ENCODE data around the gene TPSG1.
"Not testable (repeated sequence)": the region's sequence is repeated elsewhere in the genome, so short reads cannot be mapped to it uniquely, and the experiment has no call there.

TPSG1 gene

DNA sequence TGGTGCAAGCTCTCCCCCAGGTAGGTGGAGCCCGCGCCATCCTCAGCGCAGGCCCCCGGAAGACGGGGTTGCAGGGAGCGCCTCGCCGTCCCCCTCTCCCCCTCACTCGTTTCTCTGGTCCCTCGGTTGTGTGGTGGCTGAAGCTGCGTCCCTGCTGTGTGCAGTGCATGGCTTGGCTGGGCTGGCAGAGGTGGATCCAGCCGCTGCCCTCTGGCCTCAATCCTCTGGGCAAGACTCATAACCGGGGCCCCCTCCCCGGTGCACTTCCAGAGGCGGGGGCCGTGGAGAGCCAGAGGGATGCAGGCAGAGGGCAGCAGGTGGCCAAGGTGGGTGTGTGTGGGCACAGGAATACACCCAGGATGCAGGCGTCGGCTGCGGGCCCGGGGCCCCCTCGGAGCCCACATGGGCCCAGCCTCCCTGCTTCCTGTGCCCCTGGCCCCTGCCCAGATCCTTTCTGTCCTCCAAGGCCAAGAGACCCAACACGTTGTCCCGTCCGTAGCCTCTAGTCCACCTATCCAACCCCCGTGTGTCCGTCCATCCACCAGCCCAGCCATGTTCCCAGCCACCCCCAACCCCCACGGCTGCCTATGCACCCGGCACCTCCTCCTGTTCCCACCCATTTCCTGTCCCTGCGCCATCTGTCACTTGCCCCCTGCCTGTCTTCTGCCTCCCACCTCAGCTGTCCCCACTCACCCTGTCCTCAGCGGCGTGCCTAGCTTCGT is 9.3 kb downstream of the TPSG1 start:
- DNase-seq = no peak

DNA sequence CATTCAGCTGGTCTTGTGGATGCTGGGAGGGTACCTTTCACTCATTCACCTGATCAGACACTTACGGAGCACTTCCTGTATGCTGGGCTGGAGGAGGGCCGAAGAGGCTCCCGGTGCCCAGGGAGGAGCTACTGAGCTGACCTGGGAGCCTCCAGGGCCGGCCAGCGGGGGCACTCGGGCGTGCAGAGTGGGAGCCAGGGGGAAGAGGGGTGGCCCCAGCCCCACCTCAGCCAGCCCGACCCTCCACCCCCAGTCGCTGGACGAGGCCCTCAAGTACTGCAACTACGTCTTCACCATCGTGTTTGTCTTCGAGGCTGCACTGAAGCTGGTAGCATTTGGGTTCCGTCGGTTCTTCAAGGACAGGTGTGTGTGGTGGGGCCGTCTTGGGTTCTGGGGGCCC is 10.3 kb downstream of the TPSG1 start:
- no peak for DNase-seq

DNA sequence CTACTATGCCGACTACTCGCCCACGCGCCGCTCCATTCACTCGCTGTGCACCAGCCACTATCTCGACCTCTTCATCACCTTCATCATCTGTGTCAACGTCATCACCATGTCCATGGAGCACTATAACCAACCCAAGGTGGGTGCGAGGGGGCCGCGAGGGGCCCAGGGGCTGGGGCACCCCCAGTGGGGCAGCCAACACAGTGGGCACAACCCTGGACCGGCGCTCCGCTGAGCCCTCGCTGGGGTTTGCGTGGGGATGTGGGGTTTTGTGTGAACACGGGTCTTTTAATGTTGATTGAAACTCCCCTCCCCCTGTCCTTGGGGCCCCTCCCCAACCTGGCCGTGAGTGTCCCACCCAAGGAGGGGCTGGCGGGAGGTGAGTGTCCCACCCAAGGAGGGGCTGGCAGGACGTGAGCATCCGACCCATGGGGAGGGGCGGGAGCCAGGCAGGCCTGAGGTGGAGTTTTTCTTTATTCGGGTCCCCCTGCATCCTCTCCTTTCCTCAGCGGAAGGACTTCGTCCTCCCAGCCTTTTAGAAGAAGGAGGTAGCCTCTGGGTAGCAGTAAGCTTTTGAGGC is 11.2 kb downstream of the TPSG1 start:
- DNase-seq = no peak

DNA sequence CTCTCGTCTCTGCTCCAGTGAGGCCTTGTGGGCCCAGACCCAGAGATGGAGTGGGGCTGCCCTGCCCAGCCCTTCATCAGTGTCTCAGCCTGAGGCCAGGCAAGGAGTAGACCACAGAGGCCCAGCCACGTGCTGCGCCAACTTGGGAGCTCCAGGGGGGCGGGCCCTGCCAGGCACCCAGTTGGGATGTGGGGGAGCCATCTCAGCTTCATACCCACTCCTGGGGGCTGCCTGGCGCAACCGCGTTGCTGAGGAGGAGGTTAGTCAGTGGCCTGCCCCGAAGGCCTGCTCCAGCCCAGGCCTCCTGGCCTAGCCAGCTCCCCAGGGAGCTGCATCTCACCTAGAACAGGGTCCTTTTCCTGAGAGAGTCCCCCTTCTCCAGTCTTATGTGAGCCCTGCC is 11.8 kb downstream of the TPSG1 start:
- no peak for DNase-seq

DNA sequence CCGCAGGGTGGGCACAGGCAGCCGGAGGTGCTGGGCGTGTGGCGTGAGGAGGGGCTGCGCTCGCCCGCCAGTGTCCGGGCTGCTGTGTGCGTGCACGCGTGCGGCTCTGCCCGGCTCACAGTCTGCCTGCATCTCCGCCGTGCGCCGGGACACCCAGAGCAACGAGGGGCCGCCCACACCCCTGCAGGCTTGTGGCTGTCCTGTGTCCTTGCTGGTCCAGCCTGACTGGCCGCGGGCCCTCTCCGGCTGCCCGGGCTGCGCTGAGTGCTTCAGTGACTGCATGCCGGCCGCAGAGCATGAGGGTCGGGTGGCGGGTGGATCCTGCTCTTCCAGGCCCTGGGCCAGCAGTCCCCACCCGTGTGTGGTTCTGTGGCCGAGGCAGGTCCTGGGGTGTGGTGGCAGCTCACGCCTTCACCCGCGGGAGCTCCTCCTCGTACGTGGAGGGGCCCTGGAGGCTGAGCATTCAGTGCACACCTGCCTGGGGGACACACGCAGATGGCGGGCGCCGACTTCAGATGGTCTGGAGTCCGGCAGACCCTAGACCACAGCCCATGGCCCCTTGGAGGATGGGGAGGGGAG is 12.4 kb downstream of the TPSG1 start:
- DNase-seq = no peak

DNA sequence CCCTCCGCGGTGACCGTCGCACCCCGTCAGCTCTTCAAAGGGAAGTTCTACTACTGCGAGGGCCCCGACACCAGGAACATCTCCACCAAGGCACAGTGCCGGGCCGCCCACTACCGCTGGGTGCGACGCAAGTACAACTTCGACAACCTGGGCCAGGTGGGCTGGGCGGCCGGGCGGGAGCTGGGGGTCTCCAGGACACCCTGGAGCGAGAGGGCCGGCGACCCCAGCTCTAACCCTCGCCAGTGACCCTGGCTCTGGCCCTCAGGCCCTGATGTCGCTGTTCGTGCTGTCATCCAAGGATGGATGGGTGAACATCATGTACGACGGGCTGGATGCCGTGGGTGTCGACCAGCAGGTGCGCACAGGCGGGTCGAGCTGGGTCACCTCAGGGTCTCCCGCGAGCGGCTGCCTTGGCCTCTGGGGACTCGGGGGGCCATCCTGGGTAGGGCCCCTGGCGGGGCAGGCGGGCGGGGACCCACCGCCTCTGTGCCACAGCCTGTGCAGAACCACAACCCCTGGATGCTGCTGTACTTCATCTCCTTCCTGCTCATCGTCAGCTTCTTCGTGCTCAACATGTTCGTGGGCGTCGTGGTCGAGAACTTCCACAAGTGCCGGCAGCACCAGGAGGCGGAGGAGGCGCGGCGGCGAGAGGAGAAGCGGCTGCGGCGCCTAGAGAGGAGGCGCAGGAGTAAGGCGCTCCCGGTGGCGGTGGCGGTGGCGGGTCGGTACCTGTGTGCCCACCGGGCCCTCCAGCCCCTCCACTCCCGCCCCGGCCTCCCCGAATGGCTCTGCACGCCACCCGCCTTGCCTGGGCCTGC is 13.4 kb downstream of the TPSG1 start:
- DNase-seq = no peak

DNA sequence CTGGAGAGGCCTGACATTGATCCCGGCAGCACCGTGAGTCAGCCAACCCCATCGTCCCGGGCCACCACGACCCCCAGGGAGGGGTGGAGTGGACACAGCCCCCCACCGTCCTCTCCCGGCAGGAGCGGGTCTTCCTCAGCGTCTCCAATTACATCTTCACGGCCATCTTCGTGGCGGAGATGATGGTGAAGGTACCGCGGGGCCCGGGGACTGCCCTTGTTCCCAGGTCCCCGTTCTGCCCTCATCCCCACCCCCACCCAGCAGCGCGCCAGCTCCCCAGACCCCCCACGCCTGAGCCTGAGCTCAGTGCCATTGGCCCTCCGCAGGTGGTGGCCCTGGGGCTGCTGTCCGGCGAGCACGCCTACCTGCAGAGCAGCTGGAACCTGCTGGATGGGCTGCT is 14.6 kb downstream of the TPSG1 start:
- DNase-seq = no peak

DNA sequence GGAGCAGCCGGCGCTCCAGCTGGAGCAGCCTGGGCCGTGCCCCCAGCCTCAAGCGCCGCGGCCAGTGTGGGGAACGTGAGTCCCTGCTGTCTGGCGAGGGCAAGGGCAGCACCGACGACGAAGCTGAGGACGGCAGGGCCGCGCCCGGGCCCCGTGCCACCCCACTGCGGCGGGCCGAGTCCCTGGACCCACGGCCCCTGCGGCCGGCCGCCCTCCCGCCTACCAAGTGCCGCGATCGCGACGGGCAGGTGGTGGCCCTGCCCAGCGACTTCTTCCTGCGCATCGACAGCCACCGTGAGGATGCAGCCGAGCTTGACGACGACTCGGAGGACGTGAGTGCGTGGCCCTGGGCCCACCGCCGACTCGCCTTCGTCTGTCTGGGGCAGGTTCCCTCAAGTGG is 16.0 kb downstream of the TPSG1 start:
- no peak for DNase-seq

DNA sequence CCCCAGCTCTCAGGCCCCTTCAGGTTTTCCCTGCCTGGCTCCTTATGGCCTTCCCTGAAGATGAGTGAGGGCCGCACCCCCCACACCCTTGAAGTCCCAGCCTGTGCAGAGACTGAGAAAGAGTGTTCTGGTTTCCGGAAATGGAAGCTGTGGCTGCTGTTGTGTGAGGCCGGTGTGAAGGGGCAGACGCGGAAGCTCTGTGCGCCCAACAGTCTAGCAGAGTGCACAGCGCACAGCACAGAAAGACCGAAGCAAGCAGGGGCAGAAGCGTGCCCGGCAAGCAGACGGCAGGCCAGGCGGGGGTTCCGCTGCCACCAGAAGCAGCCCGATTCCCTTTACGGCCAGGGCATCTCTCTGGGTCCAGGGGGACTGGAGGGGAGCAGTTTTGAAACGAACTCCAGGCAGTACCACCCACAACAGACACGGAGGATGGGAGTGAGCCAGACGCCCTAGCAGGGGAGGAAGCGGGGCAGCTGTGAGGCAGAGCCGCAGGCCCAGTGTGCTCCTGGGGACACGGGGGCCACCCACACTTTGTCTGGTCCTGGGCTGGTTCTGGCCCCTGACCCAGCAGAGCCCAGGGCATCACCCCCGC is 16.7 kb downstream of the TPSG1 start:
- no peak for DNase-seq

DNA sequence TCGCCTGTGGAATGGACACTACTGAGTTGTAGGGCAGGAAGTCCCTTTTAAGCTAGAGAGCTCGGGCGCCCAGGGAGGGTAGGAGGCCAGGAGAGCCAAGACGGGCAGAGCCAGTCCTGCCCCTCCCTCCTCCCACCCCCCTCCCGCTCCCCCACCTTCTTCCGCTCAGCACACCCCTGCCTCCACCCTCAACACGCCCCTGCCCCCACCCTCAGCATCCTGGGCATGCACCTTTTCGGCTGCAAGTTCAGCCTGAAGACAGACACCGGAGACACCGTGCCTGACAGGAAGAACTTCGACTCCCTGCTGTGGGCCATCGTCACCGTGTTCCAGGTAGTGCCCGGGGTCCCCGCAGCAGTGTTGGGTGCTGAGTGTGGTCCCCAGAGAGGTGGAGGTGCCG is 18.3 kb downstream of the TPSG1 start:
- no peak for DNase-seq

DNA sequence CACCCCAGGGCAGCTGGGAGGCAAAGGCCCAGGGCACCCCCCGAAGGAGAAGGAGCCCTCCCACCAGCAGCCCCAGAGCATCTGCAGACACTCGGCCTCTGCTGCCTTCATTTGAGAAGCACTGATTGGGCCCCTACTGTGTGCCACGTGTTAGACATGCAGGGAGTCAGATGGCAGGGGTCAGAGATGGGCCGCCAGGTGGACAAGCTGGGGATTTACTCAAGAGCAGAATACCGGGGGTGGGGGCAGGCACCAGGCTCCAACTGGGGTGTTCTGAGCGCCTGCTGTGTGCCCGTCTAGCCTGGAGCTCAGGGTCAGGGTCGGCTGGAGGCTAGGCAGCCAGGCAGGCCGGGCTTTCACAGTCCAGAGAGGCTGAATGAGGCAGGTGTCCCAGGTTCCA is 18.7 kb downstream of the TPSG1 start:
- no peak for DNase-seq

DNA sequence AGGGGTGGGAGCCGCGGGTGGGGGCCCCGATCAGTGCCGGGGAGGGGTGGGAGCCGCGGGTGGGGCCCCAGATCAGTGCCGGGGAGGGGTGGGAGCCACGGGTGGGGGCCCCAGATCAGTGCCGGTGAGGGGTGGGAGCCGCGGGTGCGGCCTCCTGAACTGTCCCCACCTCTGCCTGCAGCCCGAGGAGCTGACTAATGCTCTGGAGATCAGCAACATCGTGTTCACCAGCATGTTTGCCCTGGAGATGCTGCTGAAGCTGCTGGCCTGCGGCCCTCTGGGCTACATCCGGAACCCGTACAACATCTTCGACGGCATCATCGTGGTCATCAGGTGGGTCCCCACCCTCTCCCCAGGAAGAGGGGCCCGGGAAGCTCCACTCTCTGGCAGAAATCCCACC is 20.1 kb downstream of the TPSG1 start:
- DNase-seq = no peak

DNA sequence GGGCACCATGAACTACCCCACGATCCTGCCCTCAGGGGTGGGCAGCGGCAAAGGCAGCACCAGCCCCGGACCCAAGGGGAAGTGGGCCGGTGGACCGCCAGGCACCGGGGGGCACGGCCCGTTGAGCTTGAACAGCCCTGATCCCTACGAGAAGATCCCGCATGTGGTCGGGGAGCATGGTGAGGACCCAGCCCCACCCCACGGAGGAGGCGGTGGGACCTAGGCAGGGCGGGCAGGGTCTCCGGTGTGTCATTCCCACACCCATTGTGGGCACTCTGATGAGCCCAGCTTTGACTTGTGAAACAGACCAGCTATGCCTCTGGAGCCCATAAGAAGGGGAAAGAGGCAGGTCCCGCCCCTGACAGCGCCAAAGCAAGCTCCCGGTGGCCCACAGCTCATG is 22.8 kb downstream of the TPSG1 start:
- DNase-seq = no peak

DNA sequence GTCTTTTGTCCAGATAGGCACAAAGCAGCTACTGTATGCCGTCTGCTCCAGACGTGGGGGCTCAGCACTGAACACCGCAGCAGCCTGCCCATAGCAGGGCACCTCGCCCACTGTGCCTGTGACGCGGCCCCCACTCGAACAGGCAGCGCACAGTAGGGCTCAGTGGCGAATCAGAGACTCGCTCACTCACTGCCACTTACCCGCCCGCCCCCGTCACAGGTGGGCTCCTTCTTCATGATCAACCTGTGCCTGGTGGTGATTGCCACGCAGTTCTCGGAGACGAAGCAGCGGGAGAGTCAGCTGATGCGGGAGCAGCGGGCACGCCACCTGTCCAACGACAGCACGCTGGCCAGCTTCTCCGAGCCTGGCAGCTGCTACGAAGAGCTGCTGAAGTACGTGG is 23.6 kb downstream of the TPSG1 start:
- no peak for DNase-seq

DNA sequence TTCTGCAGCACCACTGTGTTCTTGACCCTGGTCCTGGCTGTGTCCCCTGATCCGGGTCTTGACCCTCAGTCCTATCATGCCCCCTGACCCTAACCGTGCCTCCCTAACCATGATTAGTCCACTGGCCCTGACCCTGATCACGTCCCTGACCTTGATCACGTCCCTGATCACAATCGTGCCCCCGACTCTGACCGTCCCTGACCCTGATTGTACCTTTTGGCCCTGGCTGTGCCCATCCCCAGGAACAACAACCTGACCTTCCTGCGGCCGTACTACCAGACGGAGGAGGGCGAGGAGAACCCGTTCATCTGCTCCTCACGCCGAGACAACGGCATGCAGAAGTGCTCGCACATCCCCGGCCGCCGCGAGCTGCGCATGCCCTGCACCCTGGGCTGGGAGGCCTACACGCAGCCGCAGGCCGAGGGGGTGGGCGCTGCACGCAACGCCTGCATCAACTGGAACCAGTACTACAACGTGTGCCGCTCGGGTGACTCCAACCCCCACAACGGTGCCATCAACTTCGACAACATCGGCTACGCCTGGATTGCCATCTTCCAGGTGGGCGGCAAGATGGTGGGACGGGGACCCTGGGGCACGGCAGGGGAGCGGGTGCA is 24.9 kb downstream of the TPSG1 start:
- no peak for DNase-seq

DNA sequence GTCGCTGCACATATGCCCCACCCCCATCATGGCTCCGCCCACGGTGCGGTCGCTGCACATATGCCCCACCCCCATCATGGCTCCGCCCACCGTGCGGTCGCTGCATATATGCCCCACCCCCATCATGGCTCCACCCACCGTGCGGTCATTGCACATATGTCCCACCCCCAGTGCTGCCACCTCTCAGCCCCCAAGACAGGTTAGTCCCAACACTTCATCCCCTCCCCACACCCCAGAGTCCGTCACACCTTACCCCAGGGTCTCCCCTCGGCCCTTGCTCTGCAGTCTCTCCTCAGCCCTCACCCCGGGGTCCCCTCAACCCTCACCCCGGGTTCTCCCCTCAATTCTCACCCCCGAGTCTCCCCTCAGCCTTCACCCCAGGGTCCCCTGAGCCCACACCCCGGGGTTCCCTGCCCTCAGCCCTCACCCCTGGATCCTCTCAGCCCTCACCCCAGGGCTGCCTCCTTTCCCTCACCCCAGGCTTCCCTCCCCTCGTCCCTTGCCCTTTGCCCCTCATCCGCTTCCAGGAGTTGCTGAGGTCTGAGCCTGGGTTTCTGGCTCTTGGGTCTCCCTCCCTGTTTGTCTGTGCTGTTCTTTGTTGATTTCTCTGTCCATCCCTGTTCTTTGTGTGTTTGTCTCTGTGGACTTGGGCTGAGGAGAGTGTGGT is 25.6 kb downstream of the TPSG1 start:
- no peak for DNase-seq

DNA sequence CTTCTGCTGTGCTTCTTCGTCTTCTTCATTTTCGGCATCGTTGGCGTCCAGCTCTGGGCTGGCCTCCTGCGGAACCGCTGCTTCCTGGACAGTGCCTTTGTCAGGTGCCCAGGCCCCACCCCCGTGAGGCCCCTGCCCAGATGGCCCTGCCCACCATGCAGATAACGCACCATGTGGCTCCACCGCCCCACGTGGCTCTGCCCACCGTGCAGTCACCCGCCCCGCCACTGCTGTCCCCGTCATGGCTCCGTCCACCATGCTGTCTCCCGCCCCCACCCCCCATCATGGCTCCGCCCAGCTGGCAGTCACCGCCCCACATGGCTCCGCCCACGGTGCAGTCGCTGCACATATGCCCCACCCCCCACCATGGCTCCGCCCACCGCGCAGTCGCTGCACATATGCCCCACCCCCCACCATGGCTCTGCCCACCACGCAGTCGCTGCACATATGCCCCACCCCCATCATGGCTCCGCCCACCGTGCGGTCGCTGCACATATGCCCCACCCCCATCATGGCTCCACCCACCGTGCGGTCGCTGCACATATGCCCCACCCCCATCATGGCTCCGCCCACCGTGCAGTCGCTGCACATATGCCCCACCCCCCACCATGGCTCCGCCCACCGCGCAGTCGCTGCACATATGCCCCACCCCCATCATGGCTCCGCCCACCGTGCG is 26.3 kb downstream of the TPSG1 start:
- not testable (repeated sequence) for DNase-seq

DNA sequence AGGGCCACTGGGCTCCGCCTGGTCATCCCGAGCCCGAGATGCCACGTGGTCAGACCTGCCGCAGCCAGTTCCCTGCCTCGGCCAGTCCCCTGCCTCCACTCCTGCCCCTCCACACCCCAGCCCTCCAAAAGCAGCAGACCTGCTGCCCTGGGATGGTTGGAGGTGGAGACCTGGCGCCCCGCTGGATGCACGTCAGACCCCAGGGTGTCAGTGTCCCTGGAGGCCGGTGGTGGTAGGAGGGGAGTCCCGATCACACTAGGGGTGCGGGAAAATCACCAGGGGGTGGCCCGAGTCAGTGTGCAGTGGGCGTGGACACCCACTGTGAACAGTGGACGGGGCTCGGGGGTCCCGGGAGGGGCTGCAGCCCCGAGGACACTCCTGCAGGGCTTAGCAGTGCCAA is 26.9 kb downstream of the TPSG1 start:
- DNase-seq = no peak

DNA sequence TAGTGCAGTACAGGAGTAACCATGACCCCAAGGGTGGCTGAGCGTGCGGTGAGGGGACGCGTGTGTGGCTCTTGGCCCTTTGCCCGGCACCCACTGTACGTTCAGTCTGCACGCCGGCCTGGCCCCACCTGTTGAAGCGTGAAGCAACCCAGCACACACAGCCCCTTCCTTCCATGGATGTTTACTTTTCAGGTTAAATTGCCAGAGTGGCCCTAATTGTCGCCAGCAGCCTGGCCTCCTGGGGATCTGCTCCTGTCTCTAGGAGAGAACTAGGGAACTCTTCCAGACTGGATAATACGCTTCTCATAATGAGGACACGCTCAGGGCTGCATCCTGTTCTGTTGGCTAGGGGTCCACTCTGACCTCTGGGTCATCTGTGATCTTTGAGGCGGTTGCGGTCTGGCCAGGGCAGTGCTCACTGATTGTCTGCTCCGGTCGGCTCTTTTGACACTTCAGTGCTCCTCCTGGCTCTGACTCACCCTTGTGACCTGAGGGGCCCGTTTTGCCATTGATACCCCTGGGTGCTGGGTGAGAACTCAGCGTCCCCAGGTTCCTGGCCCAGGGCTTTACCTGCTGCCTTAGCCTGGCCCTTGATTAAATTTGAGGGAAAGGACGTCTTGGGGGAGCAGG is 27.7 kb downstream of the TPSG1 start:
- DNase-seq = no peak

DNA sequence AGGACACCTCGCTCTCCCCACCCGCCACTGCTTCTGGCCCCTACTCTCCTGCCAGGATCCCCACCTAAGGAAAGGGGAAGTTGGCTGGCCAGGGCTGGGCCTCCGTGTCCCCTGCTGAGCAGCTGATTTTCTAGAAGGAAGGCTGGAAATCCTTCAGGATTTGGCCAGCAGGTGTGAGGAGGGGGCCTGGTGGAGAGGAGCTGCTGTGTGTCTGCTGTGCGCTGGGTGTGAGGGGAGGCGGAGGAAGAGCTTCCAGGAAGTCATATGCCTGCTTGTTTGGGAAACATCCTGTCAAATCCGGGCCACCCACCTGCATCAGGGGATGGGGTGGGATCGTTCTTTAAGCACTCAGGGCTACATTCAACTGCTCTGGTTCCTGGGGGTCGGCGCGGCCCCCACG is 28.6 kb downstream of the TPSG1 start:
- DNase-seq = no peak

DNA sequence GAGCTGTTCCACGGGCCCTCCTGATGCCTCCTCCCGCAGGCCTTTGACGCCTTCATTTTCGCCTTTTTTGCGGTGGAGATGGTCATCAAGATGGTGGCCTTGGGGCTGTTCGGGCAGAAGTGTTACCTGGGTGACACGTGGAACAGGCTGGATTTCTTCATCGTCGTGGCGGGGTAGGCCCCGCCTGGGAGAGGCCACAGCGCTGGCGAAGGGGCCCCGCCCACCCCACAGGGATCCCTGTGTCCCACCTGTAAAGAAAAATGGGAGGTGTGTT is 29.7 kb downstream of the TPSG1 start:
- DNase-seq = no peak

All from right kidney (tissue), 1 donor.